ENCODE data around the gene USP5. TPM values are rescaled to one million over a fixed set of nuclear protein-coding genes. Genes with fewer than 3 reads are reported as not detected.
"Not testable (repeated sequence)": the region's sequence is repeated elsewhere in the genome, so short reads cannot be mapped to it uniquely, and the experiment has no call there.

The USP5 gene
- total RNA-seq, 2 donors from 2014 or later, result 82.6 to 132 TPM

DNA sequence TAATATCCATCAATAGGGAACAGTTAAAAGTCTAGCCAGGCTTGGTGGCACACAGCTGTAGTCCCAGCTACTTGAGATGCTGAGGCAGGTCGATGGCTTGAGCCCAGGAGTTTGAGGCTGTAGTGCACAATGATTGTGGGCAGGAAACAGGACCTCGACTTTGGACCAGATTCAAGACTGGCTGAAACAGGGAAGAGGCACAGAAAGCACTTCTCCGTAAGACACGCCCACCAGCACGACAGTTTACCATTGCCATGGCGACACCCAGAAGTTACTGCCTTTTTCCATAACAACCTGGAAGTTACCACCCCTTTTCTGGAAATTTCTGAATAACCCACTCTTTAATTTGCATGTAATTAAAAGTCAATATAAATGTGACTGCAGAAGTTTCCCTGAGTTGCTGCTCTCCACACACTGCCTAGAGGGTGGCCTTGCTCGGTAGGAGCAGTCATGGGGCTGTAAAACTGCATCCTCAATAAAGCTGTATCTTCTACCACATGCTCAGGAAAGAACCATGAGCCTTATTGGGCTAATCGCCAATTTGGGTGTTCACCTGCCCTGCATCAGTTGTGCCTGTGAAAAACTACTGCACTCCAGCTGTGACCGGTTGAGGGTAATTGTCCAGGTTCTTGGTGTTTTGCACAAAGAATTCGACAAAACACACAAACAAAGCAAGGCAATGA, 48.0 kb downstream of the USP5 start:
- Histone ChIP-seq H3K36me3 (no peaks in the 10 kb centered on the region), H3K27me3 (no peaks in the 10 kb centered on the region), H3K4me1 (peaks cover 13% of the 10 kb centered on the region), H3K27ac (peak overlapping the region; percentile 66), H3K9me3 (no peaks in the 10 kb centered on the region), H3K4me3 (no peak overlapping the region), H3K9ac (ENCODE audit: low read depth in 2 of 2, low read length in 2 of 2) (peak overlapping the region; percentile 3 to 40)
- TF ChIP-seq, protein P1, sequence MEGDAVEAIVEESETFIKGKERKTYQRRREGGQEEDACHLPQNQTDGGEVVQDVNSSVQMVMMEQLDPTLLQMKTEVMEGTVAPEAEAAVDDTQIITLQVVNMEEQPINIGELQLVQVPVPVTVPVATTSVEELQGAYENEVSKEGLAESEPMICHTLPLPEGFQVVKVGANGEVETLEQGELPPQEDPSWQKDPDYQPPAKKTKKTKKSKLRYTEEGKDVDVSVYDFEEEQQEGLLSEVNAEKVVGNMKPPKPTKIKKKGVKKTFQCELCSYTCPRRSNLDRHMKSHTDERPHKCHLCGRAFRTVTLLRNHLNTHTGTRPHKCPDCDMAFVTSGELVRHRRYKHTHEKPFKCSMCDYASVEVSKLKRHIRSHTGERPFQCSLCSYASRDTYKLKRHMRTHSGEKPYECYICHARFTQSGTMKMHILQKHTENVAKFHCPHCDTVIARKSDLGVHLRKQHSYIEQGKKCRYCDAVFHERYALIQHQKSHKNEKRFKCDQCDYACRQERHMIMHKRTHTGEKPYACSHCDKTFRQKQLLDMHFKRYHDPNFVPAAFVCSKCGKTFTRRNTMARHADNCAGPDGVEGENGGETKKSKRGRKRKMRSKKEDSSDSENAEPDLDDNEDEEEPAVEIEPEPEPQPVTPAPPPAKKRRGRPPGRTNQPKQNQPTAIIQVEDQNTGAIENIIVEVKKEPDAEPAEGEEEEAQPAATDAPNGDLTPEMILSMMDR (IDR thresholded peaks at IDR 0.05), result no peak
- intact Hi-C loops (cut with DNase I), result no loop called here
- peak; percentile 91 for DNase-seq

DNA sequence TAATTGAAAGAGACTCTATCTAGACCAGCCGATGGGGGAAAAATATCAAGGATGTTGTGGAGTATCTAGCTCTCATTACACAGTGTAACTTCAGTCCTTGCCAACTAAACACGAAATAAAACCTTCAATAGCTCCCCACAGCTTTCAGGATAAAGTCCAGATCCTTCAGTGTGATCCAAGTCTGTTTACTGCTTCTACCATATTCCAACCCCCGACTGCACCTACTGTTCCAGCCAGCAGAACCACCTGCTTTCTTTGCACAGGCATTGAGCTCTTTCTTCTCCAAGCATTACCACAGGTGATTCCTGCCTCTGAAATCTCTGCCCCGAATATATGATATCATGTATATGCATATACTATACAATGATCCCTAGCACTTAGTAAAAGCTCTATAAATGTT, 50.5 kb downstream of the USP5 start:
- Histone ChIP-seq H3K4me3 (no peak overlapping the region), H3K36me3 (no peaks in the 10 kb centered on the region), H3K9ac (ENCODE audit: low read depth in 2 of 2, low read length in 2 of 2) (no peak overlapping the region), H3K27ac (no peak overlapping the region), H3K4me1 (peaks cover 13% of the 10 kb centered on the region), H3K27me3 (no peaks in the 10 kb centered on the region), H3K9me3 (no peaks in the 10 kb centered on the region)
- DNase-seq, result no peak
- intact Hi-C loops (cut with DNase I), result no loop called here
- TF ChIP-seq, protein P1 (IDR thresholded peaks at IDR 0.05), result no peak

DNA sequence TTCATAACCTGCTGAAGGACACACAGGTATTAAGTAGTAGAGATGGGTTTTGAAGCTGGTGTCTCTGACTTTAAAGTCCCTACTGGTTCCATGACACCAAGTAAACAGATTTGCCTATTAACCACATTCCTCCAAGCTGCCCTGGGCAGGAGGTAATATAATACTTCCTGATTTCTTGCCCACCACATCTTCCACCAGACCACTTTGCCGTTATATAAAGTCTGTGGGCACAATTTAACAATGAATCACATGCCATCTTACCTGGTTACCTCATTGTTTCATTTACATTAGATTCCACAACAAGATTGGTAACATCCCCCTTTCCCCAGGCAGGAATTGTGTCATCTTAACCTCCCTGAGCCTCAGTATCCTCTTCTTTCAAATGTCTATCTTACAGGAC, 51.8 kb downstream of the USP5 start:
- Histone ChIP-seq H3K9me3 (no peaks in the 10 kb centered on the region), H3K27me3 (no peaks in the 10 kb centered on the region), H3K4me3 (no peak overlapping the region), H3K4me1 (peaks cover 13% of the 10 kb centered on the region), H3K36me3 (no peaks in the 10 kb centered on the region), H3K9ac (ENCODE audit: low read depth in 2 of 2, low read length in 2 of 2) (no peak overlapping the region), H3K27ac (no peak overlapping the region)
- no peak for DNase-seq
- intact Hi-C loops (cut with DNase I), result no loop called here
- TF ChIP-seq, protein P1 (IDR thresholded peaks at IDR 0.05), result no peak

DNA sequence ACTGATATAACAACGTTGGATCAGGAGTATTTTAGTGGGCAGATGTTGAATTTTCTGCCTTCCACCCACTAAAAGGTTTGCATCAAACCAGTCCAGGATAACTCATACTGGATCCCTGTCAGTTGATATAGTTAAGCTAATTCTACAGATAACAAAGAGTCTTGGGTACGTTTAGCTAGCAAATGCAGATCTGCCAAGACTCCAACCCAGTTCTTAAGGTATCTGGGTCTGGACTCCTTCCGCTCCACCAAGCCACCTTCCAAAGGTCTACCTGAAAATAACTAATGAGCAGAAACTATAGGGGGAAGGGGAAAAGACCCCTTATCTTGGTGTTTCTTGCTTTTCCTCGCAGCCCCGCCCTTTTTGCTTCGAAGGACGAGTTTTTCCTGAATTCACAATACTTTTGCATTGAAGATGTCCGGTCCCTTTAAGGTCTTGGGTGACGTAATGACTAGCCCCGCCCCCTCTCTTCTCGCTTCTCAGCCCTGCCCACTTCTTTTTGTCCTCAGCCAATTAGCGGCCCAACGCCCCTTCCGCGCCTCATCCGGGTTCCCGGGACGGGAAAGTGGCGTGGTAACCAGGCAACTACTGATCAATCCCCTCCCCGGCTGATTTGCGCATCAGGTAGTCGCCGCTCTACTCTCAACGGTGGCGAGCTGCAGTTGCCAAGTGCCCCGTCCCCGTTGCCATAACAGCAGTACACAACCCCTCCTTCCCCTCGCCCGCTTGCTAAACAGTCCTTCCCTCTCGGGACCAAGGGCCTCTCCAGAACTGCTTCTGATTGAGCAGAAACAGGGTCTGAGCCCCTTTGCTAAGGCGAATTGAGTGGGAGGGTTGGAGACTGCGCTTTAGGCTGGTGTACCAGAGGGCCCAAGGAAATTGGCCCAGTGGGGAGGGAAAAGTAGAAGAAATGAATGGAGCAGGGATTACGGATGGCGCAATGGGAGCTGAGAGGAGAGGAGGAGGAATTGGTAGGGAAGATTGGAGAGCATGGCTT, 52.6 kb downstream of the USP5 start, which contains the start of gene LRRC23:
Gene LRRC23 (plus strand): TSS at position 543 of the 997 bp plus-strand sequence. CDS start 812 bp downstream, outside the sequence.
- H3K9ac ChIP-seq (ENCODE audit: low read depth in 2 of 2, low read length in 2 of 2), result peak within 1 kb of the TSS; percentile 83 to 94
- H3K36me3 ChIP-seq, result no peaks in the 10 kb centered on the region
- peak within 1 kb of the TSS; percentile 63 for H3K27ac ChIP-seq
- peak within 1 kb of the TSS; percentile 56 for H3K4me3 ChIP-seq
- no peaks in the 10 kb centered on the region for H3K27me3 ChIP-seq
- intact Hi-C loops (cut with DNase I), result no loop called here
- peak; percentile 99 for DNase-seq
- H3K4me1 ChIP-seq, result peaks cover 10% of the 10 kb centered on the region
- TF ChIP-seq, protein P1 (IDR thresholded peaks at IDR 0.05), result no peak
- no peaks in the 10 kb centered on the region for H3K9me3 ChIP-seq

DNA sequence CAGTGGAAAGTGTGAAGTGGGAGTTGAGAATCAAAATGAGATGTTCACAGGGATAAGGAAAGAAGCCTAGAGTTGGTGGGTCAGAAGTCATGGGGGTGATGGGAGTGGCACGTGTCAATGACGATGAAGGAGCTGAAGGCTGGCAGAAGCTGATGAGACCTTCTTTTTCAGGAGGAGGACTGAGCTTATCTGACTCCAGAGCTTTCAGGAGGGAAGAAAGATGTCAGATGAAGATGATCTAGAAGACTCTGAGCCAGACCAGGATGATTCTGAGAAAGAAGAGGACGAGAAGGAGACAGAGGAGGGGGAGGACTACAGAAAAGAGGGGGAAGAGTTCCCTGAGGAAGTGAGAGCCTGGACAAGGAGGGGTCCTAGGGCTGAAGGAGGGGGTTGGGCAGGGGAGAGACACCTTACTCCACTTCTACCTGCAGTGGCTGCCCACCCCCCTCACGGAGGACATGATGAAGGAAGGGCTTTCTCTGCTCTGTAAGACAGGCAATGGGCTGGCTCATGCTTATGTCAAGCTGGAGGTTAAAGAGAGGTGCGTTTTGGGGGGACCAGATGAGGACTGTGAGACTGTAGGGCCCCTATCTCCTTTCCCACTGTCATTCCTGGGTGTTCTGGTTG, 53.6 kb downstream of the USP5 start:
- Histone ChIP-seq H3K27me3 (no peaks in the 10 kb centered on the region), H3K9ac (ENCODE audit: low read depth in 2 of 2, low read length in 2 of 2) (peak overlapping the region; percentile 83 to 94), H3K4me3 (no peak overlapping the region), H3K36me3 (no peaks in the 10 kb centered on the region), H3K9me3 (no peaks in the 10 kb centered on the region), H3K4me1 (peaks cover under 1% of the 10 kb centered on the region), H3K27ac (no peak overlapping the region)
- TF ChIP-seq, protein P1 (IDR thresholded peaks at IDR 0.05), result no peak
- no peak for DNase-seq
- intact Hi-C loops (cut with DNase I), result no loop called here

DNA sequence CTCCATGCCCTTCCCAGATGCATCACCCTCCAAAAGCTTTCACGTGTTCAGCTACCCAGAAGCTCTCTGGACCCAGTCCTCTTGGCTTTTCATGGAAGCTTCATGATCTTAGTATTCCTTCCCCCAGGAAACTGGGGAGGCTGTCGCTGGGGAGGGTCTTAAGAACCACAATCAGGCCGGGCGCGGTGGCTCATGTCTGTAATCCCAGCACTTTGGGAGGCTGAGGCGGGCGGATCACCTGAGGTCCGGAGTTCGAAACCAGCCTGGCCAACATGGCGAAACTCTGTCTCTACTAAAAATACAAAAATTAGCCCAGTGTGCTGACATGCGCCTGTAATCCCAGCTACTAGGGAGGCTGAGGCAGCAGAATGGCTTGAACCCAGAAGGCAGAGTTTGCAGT, 56.2 kb downstream of the USP5 start:
- intact Hi-C loops (cut with DNase I); H3K27me3 ChIP-seq; H3K4me3 ChIP-seq; H3K9me3 ChIP-seq; DNase-seq; H3K4me1 ChIP-seq; H3K9ac ChIP-seq (ENCODE audit: low read depth in 2 of 2, low read length in 2 of 2); H3K36me3 ChIP-seq; H3K27ac ChIP-seq: not testable (repeated sequence)
